ENCODE results near the gene COL5A3. TPM values are rescaled to one million over a fixed set of nuclear protein-coding genes. Genes with fewer than 3 reads are reported as not detected.

Gene COL5A3
- total RNA-seq, 2 donors from 2014 or later, result 3.4 to 9.6 TPM

DNA sequence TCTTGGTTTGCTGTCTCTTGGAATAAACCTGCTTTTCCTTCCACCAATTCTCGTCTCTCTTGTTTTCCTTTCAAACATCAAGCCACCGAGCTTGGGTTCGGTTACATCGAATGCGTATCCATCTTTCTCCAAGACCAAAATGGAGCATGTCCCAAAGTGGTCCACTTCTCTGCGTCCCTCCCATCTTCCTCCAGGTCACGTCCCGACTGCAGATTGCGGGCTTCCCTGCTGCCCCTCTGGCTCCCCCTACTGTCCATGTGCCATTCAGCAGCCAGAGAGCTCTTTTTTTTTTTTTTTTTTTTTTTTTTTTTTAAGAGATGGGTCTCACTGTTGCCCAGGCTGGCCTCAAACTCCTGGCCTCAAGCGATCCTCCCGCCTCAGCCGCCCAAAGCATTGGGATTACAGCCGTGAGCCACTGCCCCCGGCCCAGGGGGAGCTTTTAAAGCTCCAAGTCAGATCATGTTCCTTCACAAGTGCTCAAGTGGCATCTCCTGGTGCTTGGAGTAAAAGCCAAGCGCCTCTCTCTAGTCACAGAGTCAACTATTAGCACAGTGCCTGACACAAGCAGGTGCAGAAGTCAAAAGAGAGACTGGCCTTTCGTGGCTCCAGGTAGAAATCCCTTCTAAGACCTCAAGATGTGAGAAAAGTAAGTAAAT, 10.0 kb downstream of the COL5A3 start:
- no peak overlapping the region for H3K27ac ChIP-seq
- TF ChIP-seq POLR2A (IDR thresholded peaks at IDR 0.05), result no peak
- peak; percentile 28 to 72 (median 55) for TF ChIP-seq CTCF (IDR thresholded peaks at IDR 0.05)
- H3K9me3 ChIP-seq, result no peaks in the 10 kb centered on the region
- H3K4me1 ChIP-seq, result no peaks in the 10 kb centered on the region
- H3K36me3 ChIP-seq (replicated peaks in 1 of 2; ENCODE audit: insufficient read depth in 1 of 2, low read depth in 2 of 2), result no peaks in the 10 kb centered on the region
- ATAC-seq, result peak; percentile 63
- H3K27me3 ChIP-seq, result no peaks in the 10 kb centered on the region
- intact Hi-C loops (cut with DNase I), result no loop called here
- DNase-seq, result peak; percentile 71 to 79 (median 74)
- H3K4me3 ChIP-seq, result no peak overlapping the region
- 14 to 17% methylated on average over 16 of the region's 16 CpGs for WGBS, 2 donors

DNA sequence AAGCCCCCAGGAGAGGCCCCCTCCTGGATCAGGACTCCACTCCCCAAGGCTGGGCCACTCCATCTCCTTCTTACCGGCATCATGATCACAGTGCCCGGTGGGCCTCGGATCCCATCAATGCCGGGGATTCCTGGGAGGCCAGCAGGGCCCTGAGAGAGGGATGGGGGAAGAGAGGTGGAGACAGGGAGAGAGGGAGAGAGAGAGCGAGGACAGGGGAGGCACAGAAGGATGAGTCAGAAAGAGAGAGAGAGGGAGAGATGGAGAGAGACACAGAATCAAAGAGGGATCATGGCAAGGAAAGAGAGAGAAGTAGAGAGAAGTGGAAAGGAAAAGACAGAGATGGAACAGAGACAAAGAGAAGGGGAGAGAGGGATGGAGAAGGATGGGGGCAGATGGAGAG, 13.8 kb downstream of the COL5A3 start:
- Histone ChIP-seq H3K36me3 (replicated peaks in 1 of 2; ENCODE audit: insufficient read depth in 1 of 2, low read depth in 2 of 2) (no peaks in the 10 kb centered on the region), H3K4me3 (no peak overlapping the region), H3K9me3 (no peaks in the 10 kb centered on the region), H3K27ac (no peak overlapping the region), H3K27me3 (no peaks in the 10 kb centered on the region), H3K4me1 (no peaks in the 10 kb centered on the region)
- intact Hi-C loops (cut with DNase I), result no loop called here
- WGBS, 2 donors, result 35 to 51% methylated on average over 4 to 5 of the region's 5 CpGs
- TF ChIP-seq POLR2A (IDR thresholded peaks at IDR 0.05) (no peak), CTCF (IDR thresholded peaks at IDR 0.05) (no peak)
- ATAC-seq (no peak), DNase-seq (no peak)

DNA sequence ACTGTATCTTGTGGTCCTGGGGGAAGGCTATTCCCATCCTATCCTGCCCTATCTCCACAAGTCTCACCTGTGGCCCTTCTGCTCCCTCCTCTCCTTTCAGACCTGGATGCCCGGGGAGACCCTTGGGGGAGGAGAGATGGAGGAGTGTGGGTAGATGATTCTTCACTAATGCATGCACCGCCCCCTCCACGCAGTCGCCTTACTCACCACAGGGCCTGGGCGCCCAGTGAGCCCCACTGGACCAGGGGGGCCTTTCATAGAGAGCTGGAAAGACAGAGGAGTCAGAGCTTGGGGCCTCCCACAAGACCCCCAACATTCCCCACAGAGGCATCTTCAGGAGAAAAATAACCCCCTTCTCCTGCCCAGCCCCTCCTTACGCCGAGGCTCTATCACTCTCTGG, 14.3 kb downstream of the COL5A3 start:
- DNase-seq (no peak), ATAC-seq (no peak)
- no peaks in the 10 kb centered on the region for H3K4me1 ChIP-seq
- no peak overlapping the region for H3K4me3 ChIP-seq
- H3K27me3 ChIP-seq, result no peaks in the 10 kb centered on the region
- no peaks in the 10 kb centered on the region for H3K36me3 ChIP-seq (replicated peaks in 1 of 2; ENCODE audit: insufficient read depth in 1 of 2, low read depth in 2 of 2)
- TF ChIP-seq CTCF (IDR thresholded peaks at IDR 0.05) (no peak), POLR2A (IDR thresholded peaks at IDR 0.05) (no peak)
- 47 to 57% methylated on average over 3 to 7 of the region's 7 CpGs for WGBS, 2 donors
- intact Hi-C loops (cut with DNase I), result no loop called here
- no peaks in the 10 kb centered on the region for H3K9me3 ChIP-seq
- no peak overlapping the region for H3K27ac ChIP-seq

DNA sequence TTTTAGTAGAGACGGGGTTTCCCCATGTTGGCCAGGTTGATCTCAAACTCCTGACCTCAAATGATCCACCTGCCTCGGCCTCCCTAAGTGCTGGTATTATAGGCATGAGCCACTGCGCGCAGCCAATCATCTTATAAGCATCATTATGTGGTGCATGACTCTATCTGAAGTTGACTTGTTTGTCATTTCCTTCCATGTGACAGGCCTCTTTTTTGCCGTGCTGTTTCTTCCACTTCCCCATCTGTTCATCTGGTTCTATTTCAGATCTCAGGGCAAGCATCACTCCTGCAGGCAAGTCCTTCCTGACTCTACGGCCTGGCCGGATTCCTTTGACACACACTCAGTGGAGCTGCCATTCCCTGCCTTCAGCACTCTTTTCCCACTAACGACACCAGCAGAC, 15.2 kb downstream of the COL5A3 start:
- no peak for DNase-seq
- H3K27me3 ChIP-seq, result no peaks in the 10 kb centered on the region
- intact Hi-C loops (cut with DNase I), result no loop called here
- ATAC-seq, result no peak
- no peak overlapping the region for H3K4me3 ChIP-seq
- no peaks in the 10 kb centered on the region for H3K4me1 ChIP-seq
- H3K36me3 ChIP-seq (replicated peaks in 1 of 2; ENCODE audit: insufficient read depth in 1 of 2, low read depth in 2 of 2), result no peaks in the 10 kb centered on the region
- WGBS, 2 donors, result 65% methylated on average over 8 of the region's 8 CpGs
- no peaks in the 10 kb centered on the region for H3K9me3 ChIP-seq
- no peak for TF ChIP-seq POLR2A (IDR thresholded peaks at IDR 0.05)
- TF ChIP-seq CTCF (IDR thresholded peaks at IDR 0.05), result no peak
- no peak overlapping the region for H3K27ac ChIP-seq

All from body of pancreas (tissue), 4 donors.